AG10803 (cell line): ENCODE results near the gene DEPDC5.

Source experiments
- DNase-seq: peaks from one replicate; pipeline ENCODE4 v3.0.0; 2010; ENCODE audit warnings: low read depth
- H3K4me3 ChIP-seq: 2 replicates; pipeline ENCODE4 v1.5.1; 2011; ENCODE audit warnings: mild to moderate bottlenecking, low read length, control low read depth
- CTCF ChIP-seq: conservative IDR thresholded peaks from 2 replicates; pipeline ENCODE4 v1.5.1; 2011; ENCODE audit warnings: mild to moderate bottlenecking, low read length, control low read depth, inconsistent platforms

Gene DEPDC5

GRCh38 chr22:31728857-31729256, 25.0 kb upstream of the DEPDC5 start:
- no peak for DNase-seq
- no peak overlapping the region for H3K4me3 ChIP-seq

GRCh38 chr22:31730344-31730711, 23.5 kb upstream of the DEPDC5 start:
- no peak for TF ChIP-seq CTCF
- H3K4me3 ChIP-seq = no peak overlapping the region
- no peak for DNase-seq

More at GRCh38 chr22:31728857-31729256, 25.0 kb upstream of the DEPDC5 start:
- TF ChIP-seq CTCF = no peak

GRCh38 chr22:31732089-31732829, 21.6 kb upstream of the DEPDC5 start:
- no peak overlapping the region for H3K4me3 ChIP-seq
- no peak for DNase-seq
- TF ChIP-seq CTCF = no peak

GRCh38 chr22:31733580-31734079, 20.2 kb upstream of the DEPDC5 start:
- no peak for DNase-seq
- no peak for TF ChIP-seq CTCF
- H3K4me3 ChIP-seq = no peak overlapping the region

- TF ChIP-seq CTCF = no peak
- peak; percentile 75 for DNase-seq
- H3K4me3 ChIP-seq = no peak overlapping the region
Observed at GRCh38 chr22:31734512-31734911, 19.3 kb upstream of the DEPDC5 start.

- no peak for DNase-seq
- no peak for TF ChIP-seq CTCF
Observed at GRCh38 chr22:31736458-31736857, 17.4 kb upstream of the DEPDC5 start.

GRCh38 chr22:31737932-31738331, 15.9 kb upstream of the DEPDC5 start:
- TF ChIP-seq CTCF = no peak
- no peak for DNase-seq
- H3K4me3 ChIP-seq = no peak overlapping the region

More at GRCh38 chr22:31736458-31736857, 17.4 kb upstream of the DEPDC5 start:
- H3K4me3 ChIP-seq = no peak overlapping the region
